Measurements from ENCODE around the gene FGF1. TPM values are rescaled to one million over a fixed set of nuclear protein-coding genes. Genes with fewer than 3 reads are reported as not detected.

Gene FGF1
- total RNA-seq, 1 experiment from 2014 or later = not detected

DNA sequence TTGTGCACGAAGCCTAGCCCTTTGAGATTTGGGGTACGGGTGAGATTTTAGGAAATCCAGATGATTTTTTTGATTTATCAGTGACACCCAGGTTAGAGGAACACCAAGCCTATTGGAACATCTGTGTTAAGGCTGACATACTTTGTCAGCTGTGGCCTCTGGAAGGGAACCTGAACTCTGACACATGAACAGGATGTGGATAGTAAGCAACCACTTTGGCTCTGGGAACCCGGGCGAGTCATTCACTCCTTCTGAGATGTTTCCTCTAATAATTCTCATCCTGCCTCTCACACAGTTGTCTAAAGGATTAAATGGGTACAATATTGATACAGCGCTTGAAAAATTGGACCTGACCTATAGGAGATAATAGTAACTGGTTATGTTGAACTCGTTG lies 67.8 kb downstream of the FGF1 start:
- ChIA-PET POLR2A (no interaction called here), CTCF (no interaction called here)
- no peak for DNase-seq (ENCODE audit: low read depth, low spot score)
- intact Hi-C loops (cut with micrococcal nuclease; ENCODE audit: unreplicated experiment) = no loop called here
- Histone ChIP-seq H3K36me3 (ENCODE audit: control insufficient read depth, insufficient read depth, low read length) (no peaks in the 10 kb centered on the region), H3K27me3 (ENCODE audit: control insufficient read depth, insufficient read depth, low read length) (no peaks in the 10 kb centered on the region), H3K4me3 (ENCODE audit: low read depth in 2 of 2, low read length in 2 of 2) (no peak overlapping the region), H3K9me3 (ENCODE audit: control insufficient read depth, insufficient read depth, low read depth, low read length) (no peaks in the 10 kb centered on the region), H3K27ac (ENCODE audit: low read length) (no peak overlapping the region), H3K4me1 (ENCODE audit: control insufficient read depth, insufficient read depth, low read length) (no peaks in the 10 kb centered on the region)
- TF ChIP-seq, protein P1, sequence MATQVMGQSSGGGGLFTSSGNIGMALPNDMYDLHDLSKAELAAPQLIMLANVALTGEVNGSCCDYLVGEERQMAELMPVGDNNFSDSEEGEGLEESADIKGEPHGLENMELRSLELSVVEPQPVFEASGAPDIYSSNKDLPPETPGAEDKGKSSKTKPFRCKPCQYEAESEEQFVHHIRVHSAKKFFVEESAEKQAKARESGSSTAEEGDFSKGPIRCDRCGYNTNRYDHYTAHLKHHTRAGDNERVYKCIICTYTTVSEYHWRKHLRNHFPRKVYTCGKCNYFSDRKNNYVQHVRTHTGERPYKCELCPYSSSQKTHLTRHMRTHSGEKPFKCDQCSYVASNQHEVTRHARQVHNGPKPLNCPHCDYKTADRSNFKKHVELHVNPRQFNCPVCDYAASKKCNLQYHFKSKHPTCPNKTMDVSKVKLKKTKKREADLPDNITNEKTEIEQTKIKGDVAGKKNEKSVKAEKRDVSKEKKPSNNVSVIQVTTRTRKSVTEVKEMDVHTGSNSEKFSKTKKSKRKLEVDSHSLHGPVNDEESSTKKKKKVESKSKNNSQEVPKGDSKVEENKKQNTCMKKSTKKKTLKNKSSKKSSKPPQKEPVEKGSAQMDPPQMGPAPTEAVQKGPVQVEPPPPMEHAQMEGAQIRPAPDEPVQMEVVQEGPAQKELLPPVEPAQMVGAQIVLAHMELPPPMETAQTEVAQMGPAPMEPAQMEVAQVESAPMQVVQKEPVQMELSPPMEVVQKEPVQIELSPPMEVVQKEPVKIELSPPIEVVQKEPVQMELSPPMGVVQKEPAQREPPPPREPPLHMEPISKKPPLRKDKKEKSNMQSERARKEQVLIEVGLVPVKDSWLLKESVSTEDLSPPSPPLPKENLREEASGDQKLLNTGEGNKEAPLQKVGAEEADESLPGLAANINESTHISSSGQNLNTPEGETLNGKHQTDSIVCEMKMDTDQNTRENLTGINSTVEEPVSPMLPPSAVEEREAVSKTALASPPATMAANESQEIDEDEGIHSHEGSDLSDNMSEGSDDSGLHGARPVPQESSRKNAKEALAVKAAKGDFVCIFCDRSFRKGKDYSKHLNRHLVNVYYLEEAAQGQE (IDR thresholded peaks at IDR 0.05; ENCODE audit: insufficient read depth in 1 of 2, low read depth in 2 of 2, low read length in 1 of 2) = no peak
- TF ChIP-seq, protein P2, sequence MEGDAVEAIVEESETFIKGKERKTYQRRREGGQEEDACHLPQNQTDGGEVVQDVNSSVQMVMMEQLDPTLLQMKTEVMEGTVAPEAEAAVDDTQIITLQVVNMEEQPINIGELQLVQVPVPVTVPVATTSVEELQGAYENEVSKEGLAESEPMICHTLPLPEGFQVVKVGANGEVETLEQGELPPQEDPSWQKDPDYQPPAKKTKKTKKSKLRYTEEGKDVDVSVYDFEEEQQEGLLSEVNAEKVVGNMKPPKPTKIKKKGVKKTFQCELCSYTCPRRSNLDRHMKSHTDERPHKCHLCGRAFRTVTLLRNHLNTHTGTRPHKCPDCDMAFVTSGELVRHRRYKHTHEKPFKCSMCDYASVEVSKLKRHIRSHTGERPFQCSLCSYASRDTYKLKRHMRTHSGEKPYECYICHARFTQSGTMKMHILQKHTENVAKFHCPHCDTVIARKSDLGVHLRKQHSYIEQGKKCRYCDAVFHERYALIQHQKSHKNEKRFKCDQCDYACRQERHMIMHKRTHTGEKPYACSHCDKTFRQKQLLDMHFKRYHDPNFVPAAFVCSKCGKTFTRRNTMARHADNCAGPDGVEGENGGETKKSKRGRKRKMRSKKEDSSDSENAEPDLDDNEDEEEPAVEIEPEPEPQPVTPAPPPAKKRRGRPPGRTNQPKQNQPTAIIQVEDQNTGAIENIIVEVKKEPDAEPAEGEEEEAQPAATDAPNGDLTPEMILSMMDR (IDR thresholded peaks at IDR 0.05) = no peak
- TF ChIP-seq POLR2AphosphoS5 (IDR thresholded peaks at IDR 0.05; ENCODE audit: low read depth, low read length) = no peak
- TF ChIP-seq SIN3A (IDR thresholded peaks at IDR 0.05; ENCODE audit: borderline replicate concordance, insufficient read depth, low read depth, low read length) = no peak
- TF ChIP-seq TCF7L2 (IDR thresholded peaks at IDR 0.05; ENCODE audit: low read depth, low read length) = no peak
- BruUV-seq (replicated peaks) = no TSS peak
- in situ Hi-C loops (cut with HindIII; ENCODE audit: low pct_unique_long_range_greater_than_20kb, low sequenced_read_pairs) = no loop called here
- ATAC-seq = no peak

DNA sequence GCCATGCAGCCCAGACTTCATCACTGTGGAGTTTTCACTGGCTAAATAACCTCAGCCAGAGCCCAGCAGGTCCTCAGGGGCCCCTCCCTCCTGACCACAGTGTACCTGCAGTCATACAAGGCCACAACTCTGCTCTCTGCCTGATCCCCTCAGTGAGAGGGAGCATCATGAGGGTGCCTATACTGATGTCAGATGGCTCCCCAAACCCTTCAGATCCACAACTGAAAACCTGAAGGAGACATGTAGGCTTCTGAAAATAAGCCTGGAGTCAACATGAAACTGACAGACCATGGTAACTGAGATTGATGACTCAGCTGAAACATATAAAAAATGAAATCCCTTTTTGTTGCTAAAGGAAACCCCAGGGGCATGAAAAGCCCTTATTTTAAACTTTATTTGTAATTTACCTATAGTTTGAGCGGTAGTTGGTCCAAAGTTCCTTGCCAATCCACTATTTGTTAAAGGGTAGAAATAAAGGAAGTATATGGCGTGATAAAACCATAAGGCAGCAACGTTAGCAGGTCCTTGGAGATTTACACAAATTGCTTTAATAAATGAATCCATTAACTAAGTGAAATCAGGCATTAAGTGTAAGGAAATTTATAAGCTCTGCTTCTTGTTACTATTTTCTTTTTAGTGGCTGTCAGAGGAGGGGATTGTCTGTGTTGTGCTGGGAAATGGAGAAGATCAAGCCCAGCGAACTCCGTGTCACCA lies 68.3 kb downstream of the FGF1 start:
- ChIA-PET POLR2A (no interaction called here), CTCF (no interaction called here)
- Histone ChIP-seq H3K27me3 (ENCODE audit: control insufficient read depth, insufficient read depth, low read length) (no peaks in the 10 kb centered on the region), H3K4me1 (ENCODE audit: control insufficient read depth, insufficient read depth, low read length) (no peaks in the 10 kb centered on the region; the same call in 1 of the 2 replicates), H3K36me3 (ENCODE audit: control insufficient read depth, insufficient read depth, low read length) (no peaks in the 10 kb centered on the region), H3K4me3 (ENCODE audit: low read depth in 2 of 2, low read length in 2 of 2) (no peak overlapping the region), H3K27ac (ENCODE audit: low read length) (no peak overlapping the region), H3K9me3 (ENCODE audit: control insufficient read depth, insufficient read depth, low read depth, low read length) (no peaks in the 10 kb centered on the region)
- ATAC-seq (no peak), DNase-seq (ENCODE audit: low read depth, low spot score) (no peak)
- intact Hi-C loops (cut with micrococcal nuclease; ENCODE audit: unreplicated experiment) (no loop called here), in situ Hi-C loops (cut with HindIII; ENCODE audit: low pct_unique_long_range_greater_than_20kb, low sequenced_read_pairs) (no loop called here)
- TF ChIP-seq, protein P1 (IDR thresholded peaks at IDR 0.05; ENCODE audit: insufficient read depth in 1 of 2, low read depth in 2 of 2, low read length in 1 of 2) = no peak
- TF ChIP-seq POLR2AphosphoS5 (IDR thresholded peaks at IDR 0.05; ENCODE audit: low read depth, low read length) (no peak), TCF7L2 (IDR thresholded peaks at IDR 0.05; ENCODE audit: low read depth, low read length) (no peak), SIN3A (IDR thresholded peaks at IDR 0.05; ENCODE audit: borderline replicate concordance, insufficient read depth, low read depth, low read length) (no peak)
- TF ChIP-seq, protein P2 (IDR thresholded peaks at IDR 0.05) = no peak
- no TSS peak for BruUV-seq (replicated peaks)

Data from Panc1 (cell line).